Iris pigment epithelial cell (primary cell): ENCODE data around the gene SNX22.
A peak's percentile ranks its signal among the peaks of the same experiment; 100 is the strongest.

Experiments used
- DNase-seq: peaks from one replicate; pipeline ENCODE4 v3.0.0-alpha.2; 2011; ENCODE audit warnings: low read depth

The SNX22 gene

DNA sequence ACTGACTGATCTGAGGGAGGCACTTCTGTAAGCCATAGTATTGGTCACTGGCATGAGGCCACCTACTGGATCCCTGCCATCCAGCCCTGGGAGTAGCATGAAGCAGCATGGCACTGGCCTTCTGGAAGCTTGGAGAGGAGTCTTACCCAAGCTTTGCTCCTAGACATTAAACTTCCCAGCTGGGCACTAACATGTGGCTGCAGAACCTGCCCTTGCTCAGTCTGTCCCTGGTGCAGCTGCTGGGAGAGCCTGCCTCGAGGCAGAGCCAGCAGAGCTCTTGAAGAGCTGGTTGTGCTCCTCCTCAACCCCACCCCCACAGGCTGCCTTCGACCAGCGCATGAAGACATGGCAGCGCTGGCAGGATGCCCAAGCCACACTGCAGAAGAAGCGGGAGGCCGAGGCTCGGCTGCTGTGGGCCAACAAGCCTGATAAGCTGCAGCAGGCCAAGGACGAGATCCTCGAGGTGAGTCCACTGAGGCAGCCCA lies 17.1 kb upstream of the SNX22 start:
- peak; percentile 34 for DNase-seq

- DNase-seq, result no peak
Measured at GRCh38 chr15:64136347-64136746, 15.2 kb upstream of the SNX22 start.

GRCh38 chr15:64137226-64137833 lies 14.2 kb upstream of the SNX22 start:
- no peak for DNase-seq

GRCh38 chr15:64138331-64138941 lies 13.1 kb upstream of the SNX22 start:
- no peak for DNase-seq

- no peak for DNase-seq
Measured at GRCh38 chr15:64141798-64142512, 9.6 kb upstream of the SNX22 start.

DNA sequence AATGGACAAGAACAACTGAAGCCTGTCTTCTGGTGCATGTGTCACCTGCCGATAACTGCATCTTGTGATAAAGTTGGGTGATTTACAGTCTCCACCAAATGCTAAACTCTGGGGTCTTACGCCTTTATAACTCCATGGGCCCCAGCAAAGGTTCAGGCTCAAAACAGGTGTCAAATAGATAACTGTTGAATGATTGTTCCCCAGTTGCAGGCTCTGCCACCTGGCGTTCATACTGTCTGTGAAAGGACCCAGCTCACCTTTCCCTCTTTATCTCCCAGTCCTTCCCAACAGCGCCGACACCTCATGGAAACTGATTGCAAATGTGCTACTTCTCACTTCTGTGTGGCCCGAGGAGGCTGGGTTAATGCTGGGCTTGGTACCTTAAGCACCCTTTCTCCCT lies 8.3 kb upstream of the SNX22 start:
- no peak for DNase-seq

DNA sequence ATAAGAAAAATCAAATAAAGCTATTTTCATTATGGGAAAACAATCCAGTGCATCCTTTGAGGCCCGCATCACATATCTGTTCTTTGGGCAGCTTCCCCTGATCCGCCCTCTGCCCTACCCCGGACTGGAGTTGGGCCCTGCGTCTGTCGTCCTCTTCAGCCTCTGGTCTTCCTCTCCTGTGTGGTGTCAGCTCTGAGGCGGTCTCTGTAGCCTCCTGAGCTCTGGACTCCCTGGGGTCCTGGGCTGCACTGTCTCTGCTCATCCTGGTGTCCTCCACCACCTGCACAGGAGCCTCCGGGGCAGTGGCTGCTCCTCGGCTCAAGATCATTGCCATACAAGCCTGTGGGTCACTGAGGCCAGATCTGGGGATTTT lies 7.4 kb upstream of the SNX22 start:
- DNase-seq, result no peak

DNA sequence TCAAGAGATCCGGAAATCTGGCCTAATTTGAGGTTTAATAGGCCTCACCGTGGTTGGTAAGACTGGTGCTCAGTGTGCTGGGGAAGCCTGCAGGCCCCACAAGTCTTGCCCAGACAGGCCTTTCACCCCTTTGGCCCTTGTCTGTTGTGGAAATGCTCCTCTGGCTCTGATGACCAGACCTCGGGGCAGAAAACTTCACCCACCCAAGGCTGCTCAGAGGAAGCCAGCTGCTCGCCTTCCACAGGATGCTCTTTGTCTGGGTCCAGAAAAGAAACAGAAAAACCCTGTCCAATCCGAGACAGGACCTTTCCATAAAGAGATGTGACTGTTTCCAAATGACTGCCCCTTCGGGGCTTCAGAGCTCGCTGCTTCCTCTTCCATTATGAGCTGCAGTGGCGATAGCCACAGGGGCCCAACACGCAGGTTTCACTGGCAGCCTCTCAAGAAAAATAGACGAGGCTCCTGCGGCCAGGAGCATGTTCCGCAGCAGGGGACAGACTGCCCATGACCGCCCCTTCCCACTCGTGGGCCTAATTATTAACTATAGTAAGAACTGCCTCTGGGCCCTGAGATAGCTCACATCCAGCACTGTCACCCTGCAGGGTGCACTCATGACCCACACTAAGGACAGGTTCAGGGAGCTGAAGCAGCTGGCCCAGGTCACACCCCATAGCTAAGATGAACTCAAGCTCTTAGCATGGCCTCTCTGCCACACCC lies 6.8 kb upstream of the SNX22 start:
- no peak for DNase-seq

DNA sequence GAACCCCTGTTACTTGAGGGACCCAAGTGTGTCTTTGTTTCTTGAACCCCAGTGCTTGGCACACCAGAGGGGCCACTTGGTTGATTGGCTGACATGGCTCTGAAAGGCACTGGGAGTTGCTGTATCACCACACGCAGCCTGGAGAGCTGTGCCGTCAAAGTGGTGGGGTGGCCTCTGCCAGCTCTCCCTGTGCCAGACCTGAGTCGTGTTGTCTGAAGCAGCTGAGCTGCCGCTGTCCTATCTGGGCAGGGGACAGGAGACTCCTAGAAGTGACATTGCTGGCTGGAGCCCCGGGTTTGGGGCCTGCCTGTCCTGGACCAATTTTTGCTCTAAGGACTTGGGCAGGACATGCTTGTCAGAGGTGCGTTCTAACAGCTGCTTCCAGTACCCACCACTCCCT lies 5.5 kb upstream of the SNX22 start:
- DNase-seq, result no peak

DNA sequence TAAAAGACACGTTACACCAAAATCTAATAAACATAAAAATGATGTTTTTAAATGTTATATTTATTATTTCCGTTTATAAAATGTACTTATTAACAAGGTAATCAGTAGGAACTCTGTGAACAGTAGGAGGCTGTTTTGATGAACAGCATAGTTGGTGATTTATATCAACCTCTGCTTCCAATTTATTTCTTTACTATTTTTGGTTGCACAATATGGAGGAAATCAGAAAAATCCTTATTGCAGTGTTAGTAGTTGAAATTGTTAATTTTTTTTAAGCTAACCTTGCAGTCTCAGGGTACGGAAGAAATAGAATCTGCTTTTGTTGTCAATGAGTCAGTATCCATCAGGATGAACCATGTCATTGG lies 5.0 kb upstream of the SNX22 start:
- no peak for DNase-seq

- peak; percentile 65 for DNase-seq
Measured at GRCh38 chr15:64146885-64147681, 4.4 kb upstream of the SNX22 start.

GRCh38 chr15:64148168-64148567 lies 3.4 kb upstream of the SNX22 start:
- no peak for DNase-seq

GRCh38 chr15:64148581-64148980 lies 3.0 kb upstream of the SNX22 start:
- no peak for DNase-seq

DNA sequence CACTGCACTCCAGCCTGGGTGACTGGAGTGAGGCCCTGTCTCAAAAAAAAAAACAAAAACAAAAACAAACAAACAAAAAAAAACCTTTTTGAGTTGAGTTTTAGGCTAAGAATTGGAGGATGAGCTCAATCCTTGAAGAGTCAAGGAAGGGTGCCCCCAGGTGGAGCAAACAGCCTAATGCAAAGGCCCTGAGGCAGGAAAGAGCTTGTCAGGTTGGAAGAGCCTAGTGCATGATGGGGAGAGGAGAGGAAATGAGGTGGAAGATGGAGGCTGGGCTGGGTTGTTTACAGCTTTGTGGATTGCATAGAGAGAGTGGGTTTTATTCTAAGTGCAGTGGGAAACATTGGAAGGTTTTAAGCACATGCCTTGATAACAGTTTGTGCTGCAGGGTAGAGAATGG lies 2.1 kb upstream of the SNX22 start:
- no peak for DNase-seq

DNA sequence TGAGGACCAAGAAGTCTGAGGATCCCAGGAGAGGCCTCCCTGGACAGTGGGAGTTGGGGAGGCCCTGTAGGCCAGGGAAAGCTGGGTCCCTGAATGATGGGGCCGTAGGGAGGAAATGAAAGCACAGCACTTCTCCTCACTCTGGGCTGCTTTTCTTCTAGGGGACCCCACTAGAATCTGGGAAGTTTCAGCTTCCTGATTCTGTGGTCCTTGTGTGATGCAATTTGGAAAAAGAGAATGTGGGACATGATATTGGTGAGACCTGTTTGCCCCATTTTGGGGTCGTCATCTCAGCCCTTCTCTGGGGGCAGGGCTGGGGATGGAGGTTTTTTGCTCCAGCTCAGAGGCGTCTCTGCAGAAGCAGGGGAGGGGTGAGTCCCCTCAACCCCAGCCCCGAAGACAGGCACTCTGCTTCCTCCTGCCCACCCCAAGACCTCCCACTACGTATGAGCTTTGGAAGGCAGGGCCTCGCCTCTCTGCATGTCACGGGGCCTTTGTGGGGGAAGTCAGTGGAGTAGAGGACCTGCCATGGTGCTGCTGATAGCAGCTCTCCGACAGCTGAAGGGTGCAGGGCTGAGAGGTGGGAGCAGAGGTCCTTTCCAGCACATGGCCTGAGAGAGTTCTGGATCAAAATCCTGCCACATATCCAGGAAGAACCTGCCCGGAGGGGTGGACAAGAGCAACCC lies 1.5 kb upstream of the SNX22 start:
- no peak for DNase-seq

DNA sequence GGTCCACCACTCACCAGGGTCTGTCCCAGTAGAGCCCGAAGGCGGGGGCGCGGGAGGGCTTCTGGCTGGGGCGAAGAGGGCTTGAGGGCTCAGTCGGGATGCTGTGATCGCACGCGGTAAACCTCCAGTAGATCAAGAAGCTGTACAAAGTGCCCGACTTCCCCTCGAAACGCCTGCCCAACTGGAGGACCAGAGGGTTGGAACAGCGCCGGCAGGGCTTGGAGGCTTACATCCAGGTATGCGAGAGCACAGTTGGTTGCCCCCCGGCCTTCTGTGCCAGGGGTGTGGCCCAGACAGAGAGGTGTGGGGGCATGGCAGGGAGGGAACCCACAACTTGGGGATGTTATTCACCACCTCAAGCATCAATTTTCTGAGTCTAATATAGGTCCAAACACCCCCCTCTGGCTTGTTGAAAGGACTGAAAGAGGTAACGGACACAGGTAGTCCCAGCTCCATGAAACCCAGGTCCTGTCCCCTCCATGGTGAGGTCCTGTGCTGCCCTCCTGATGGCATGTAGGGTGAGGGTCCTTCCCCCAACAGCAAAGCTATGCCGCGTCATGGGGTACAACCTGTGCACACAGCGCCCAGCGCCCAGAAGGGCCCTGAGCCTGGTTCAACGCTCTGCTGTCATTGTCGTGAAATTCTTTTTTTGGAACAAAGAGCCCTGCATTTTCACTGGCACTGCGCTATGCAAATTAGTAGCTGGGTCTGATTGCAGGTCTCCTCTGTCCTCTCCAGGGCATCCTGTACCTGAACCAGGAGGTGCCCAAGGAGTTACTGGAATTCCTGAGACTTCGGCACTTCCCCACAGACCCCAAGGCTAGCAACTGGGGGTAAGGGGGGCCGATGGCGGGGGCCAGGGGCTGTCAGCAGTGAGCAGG lies 1.2 kb downstream of the SNX22 start:
- no peak for DNase-seq

GRCh38 chr15:64153480-64154367 lies 2.2 kb downstream of the SNX22 start:
- peak; percentile 82 for DNase-seq

GRCh38 chr15:64155802-64156651 lies 4.5 kb downstream of the SNX22 start:
- no peak for DNase-seq
